CD14-positive monocyte (primary cell): ENCODE measurements around the gene PODN. TPM values are rescaled to one million over a fixed set of nuclear protein-coding genes. Genes with fewer than 3 reads are reported as not detected.

Experiments
- DNase-seq, 3 donors: peaks; one replicate each; pipeline ENCODE4 v3.0.0-alpha.2; 2011 to 2022
- H2AFZ ChIP-seq: 2 replicates; pipeline ENCODE4 v1.6.0; 2012; ENCODE audit warnings: mild to moderate bottlenecking, low read depth, low read length, inconsistent platforms; ENCODE audit not compliant: insufficient read depth, poor library complexity, severe bottlenecking
- H3K27ac ChIP-seq, 2 donors: 1 replicate in 1 of 2; 2 replicates in 1 of 2; pipeline ENCODE4 v1.5.1; 2012 to 2013; ENCODE audit warnings: low read length in 2 of 2, control low read depth in 1 of 2, inconsistent platforms in 1 of 2, low read depth in 1 of 2, mild to moderate bottlenecking in 1 of 2
- H3K27me3 ChIP-seq, 2 donors: one replicate each; pipeline versions ENCODE4 v1.6.0 to v1.6.1; 2011 to 2013; ENCODE audit warnings: low read length in 2 of 2; ENCODE audit not compliant: control insufficient read depth in 2 of 2, insufficient read depth in 2 of 2
- H3K36me3 ChIP-seq, 2 donors: replicated peaks in 1 of 2; 1 replicate in 1 of 2; 2 replicates in 1 of 2; pipeline versions ENCODE4 v1.5.1 to v1.6.1; 2012 to 2013; ENCODE audit warnings: low read length in 2 of 2, control low read depth in 1 of 2, inconsistent platforms in 1 of 2, mild to moderate bottlenecking in 1 of 2; ENCODE audit not compliant: insufficient read depth in 2 of 2, control insufficient read depth in 1 of 2
- H3K4me1 ChIP-seq, 2 donors: 1 replicate in 1 of 2; 2 replicates in 1 of 2; pipeline versions ENCODE4 v1.5.1 to v1.6.1; 2012 to 2013; ENCODE audit warnings: low read length in 2 of 2, control low read depth in 1 of 2, inconsistent platforms in 1 of 2, mild to moderate bottlenecking in 1 of 2, moderate library complexity in 1 of 2; ENCODE audit not compliant: insufficient read depth in 2 of 2, control insufficient read depth in 1 of 2
- H3K4me2 ChIP-seq: replicated peaks from 2 replicates; pipeline ENCODE3; 2012; ENCODE audit warnings: low read length, moderate library complexity, mild to moderate bottlenecking; ENCODE audit not compliant: poor library complexity, severe bottlenecking; ENCODE audit errors: extremely low read depth
- H3K4me3 ChIP-seq, 3 experiments: fragments of 200-600 bp in 1 of 3; sonication (generic) in 1 of 3; replicated peaks in 1 of 3; 1 replicate in 2 of 3; 2 replicates in 1 of 3; pipeline ENCODE4 v1.5.1; 2011 to 2013; ENCODE audit warnings: low read length in 3 of 3, mild to moderate bottlenecking in 3 of 3, control low read depth in 2 of 3, low read depth in 2 of 3, inconsistent platforms in 1 of 3, moderate library complexity in 1 of 3
- H3K79me2 ChIP-seq: 2 replicates; pipeline ENCODE4 v1.6.0; 2012; ENCODE audit warnings: mild to moderate bottlenecking, control low read depth, inconsistent platforms, low read length, moderate library complexity; ENCODE audit not compliant: insufficient read depth
- H3K9ac ChIP-seq: 2 replicates; pipeline ENCODE4 v1.6.0; 2017; ENCODE audit warnings: low read length, mild to moderate bottlenecking; ENCODE audit not compliant: insufficient read depth, poor library complexity, severe bottlenecking
- H3K9me3 ChIP-seq, 2 donors: replicated peaks in 1 of 2; 1 replicate in 1 of 2; 2 replicates in 1 of 2; pipeline versions ENCODE4 v1.5.1 to v1.6.1; 2012 to 2013; ENCODE audit warnings: low read length in 2 of 2, control low read depth in 1 of 2; ENCODE audit not compliant: control insufficient read depth in 1 of 2, insufficient read depth in 1 of 2
- H4K20me1 ChIP-seq: 2 replicates; pipeline ENCODE4 v1.6.0; 2012; ENCODE audit warnings: mild to moderate bottlenecking, low read length, control low read depth, moderate library complexity; ENCODE audit not compliant: insufficient read depth
- H3K27ac Mint-ChIP-seq, 7 donors: one replicate each; pipeline ENCODE4 v1.8.0; 2020; ENCODE audit warnings: mild to moderate bottlenecking in 7 of 7, mixed read lengths in 7 of 7, moderate library complexity in 6 of 7, inconsistent platforms in 2 of 7
- H3K27me3 Mint-ChIP-seq, 3 donors: one replicate each; pipeline ENCODE4 v1.8.0; 2021 to 2022; ENCODE audit warnings: low read depth in 3 of 3, mild to moderate bottlenecking in 3 of 3, mixed read lengths in 3 of 3, moderate library complexity in 3 of 3, inconsistent platforms in 1 of 3
- H3K36me3 Mint-ChIP-seq, 2 donors: one replicate each; pipeline ENCODE4 v1.8.0; 2020; ENCODE audit warnings: mixed read lengths in 2 of 2, inconsistent platforms in 1 of 2, mild to moderate bottlenecking in 1 of 2
- H3K4me1 Mint-ChIP-seq: one replicate; pipeline ENCODE4 v1.8.0; 2020; ENCODE audit warnings: mild to moderate bottlenecking, mixed read lengths
- H3K4me3 Mint-ChIP-seq, 2 donors: one replicate each; pipeline ENCODE4 v1.8.0; 2020; ENCODE audit warnings: mild to moderate bottlenecking in 2 of 2, mixed read lengths in 2 of 2, moderate library complexity in 1 of 2
- H3K9me3 Mint-ChIP-seq, 7 donors: one replicate each; pipeline ENCODE4 v1.8.0; 2020 to 2022; ENCODE audit warnings: mixed read lengths in 7 of 7, mild to moderate bottlenecking in 6 of 7, moderate library complexity in 6 of 7, inconsistent platforms in 2 of 7
- WGBS: methylation state at CpG from one replicate; pipeline ENCODE4 v1.1.5; 2013; ENCODE audit warnings: missing lambda C conversion rate; ENCODE audit not compliant: insufficient coverage; 5-methylcytosine and 5-hydroxymethylcytosine counted together
- intact Hi-C, 2 donors: fragments of 100-400 bp; cut with micrococcal nuclease; formaldehyde crosslinking; loops; one replicate each; pipeline versions ENCODE4 v1.15.0 to v1.15.1; 2023
- polyA plus RNA-seq, 3 donors: library from polyadenylated mRNA; depleted of rRNA in 1 of 3; unstranded in 2 of 3; stranded (reverse) in 1 of 3; fragments of 300-500 nt in 2 of 3; fragments of >200 nt in 1 of 3; fragmentation: Illumina TruSeq in 2 of 3; gene quantifications; 1 replicate in 2 of 3; 2 replicates in 1 of 3; pipeline ENCODE4 v1.2.3, GENCODE V29; 2012 to 2021
- TF ChIP-seq, protein P1 (sequence below): fragments of 200-600 bp; IDR thresholded peaks from one replicate; pipeline ENCODE4 v1.8.0; 2022; ENCODE audit warnings: antibody characterized with exemption, mild to moderate bottlenecking

PODN gene
- polyA plus RNA-seq, 3 donors = not detected

DNA sequence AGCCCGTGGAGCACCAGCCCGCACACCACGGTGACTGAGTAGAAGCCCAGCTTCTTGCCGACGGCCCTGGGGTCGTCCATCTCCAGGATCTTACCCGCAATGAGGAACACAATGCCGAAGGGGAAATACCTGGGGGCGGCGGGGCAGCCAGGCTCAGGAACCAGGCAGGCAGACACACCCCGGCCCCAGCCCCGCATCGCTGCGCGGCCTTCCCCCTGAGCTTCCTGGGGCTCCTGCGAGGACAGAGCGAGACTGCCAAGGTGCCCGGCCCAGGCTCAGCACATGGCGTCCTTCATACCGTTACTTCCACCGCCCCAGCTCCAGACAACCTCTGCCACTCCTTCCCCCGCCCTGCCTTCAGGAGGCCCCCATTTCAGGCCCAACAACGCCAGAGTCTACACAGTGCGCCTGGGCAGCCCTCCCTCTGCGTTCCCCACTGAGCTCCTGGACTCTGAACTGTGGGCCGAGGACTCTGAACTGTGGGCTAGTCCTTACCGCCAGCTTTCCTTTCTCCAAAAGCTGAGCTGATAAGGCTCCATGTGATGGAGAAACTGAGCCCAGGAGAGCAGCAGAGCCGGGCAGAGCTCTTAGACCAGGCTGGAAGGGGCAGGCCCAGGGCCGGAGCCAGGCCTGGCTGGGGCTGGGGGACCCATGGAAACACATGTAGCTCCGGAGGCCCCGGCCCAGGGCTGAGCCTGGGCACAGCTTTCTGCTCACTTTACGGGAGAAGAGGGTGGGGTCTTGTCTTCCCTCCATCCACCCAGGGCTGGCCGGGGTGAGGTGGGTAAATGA, 30.8 kb downstream of the PODN start:
- 84% methylated on average over 30 of the region's 33 CpGs for WGBS
- Histone ChIP-seq H3K9me3 (peaks cover 30 to 31% of the 10 kb centered on the region in 2 donors), H3K9ac (no peak overlapping the region), H3K4me3 (no peak overlapping the region), H3K27ac (no peak overlapping the region), H4K20me1 (no peaks in the 10 kb centered on the region), H3K79me2 (no peaks in the 10 kb centered on the region), H2AFZ (no peak overlapping the region), H3K4me1 (no peaks in the 10 kb centered on the region), H3K36me3 (no peaks in the 10 kb centered on the region), H3K4me2 (no peak overlapping the region), H3K27me3 (no peaks in the 10 kb centered on the region)
- Mint-ChIP-seq H3K4me1 (peaks cover 7% of the 10 kb centered on the region), H3K9me3 (peaks cover 0 to 3% (median 0%) of the 10 kb centered on the region in 7 donors), H3K4me3 (no peak overlapping the region), H3K27ac (no peak overlapping the region), H3K36me3 (no peaks in the 10 kb centered on the region), H3K27me3 (peaks cover 0 to 4% (median 0%) of the 10 kb centered on the region in 3 donors)
- TF ChIP-seq, protein P1, sequence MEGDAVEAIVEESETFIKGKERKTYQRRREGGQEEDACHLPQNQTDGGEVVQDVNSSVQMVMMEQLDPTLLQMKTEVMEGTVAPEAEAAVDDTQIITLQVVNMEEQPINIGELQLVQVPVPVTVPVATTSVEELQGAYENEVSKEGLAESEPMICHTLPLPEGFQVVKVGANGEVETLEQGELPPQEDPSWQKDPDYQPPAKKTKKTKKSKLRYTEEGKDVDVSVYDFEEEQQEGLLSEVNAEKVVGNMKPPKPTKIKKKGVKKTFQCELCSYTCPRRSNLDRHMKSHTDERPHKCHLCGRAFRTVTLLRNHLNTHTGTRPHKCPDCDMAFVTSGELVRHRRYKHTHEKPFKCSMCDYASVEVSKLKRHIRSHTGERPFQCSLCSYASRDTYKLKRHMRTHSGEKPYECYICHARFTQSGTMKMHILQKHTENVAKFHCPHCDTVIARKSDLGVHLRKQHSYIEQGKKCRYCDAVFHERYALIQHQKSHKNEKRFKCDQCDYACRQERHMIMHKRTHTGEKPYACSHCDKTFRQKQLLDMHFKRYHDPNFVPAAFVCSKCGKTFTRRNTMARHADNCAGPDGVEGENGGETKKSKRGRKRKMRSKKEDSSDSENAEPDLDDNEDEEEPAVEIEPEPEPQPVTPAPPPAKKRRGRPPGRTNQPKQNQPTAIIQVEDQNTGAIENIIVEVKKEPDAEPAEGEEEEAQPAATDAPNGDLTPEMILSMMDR = no peak
- DNase-seq = no peak
- intact Hi-C loops = no loop called here

DNA sequence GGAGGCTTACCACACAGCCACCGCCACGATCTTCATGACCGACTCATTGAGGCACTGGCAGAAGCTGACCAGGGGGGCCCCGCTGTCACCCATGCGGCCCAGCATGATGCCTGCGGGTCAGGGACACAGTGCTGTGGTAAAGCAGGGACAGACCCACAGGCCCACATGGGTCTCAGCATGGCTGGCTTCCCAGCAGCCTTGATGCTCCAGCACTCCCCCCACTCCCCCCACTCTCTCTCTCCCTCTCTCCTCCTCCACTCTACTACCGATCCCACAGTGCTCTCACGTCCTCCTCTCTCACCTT, 31.4 kb downstream of the PODN start:
- H3K27ac ChIP-seq = no peak overlapping the region
- Mint-ChIP-seq H3K9me3 (peaks cover 0 to 3% (median 0%) of the 10 kb centered on the region in 7 donors), H3K4me1 (peaks cover 7% of the 10 kb centered on the region), H3K27me3 (peaks cover 0 to 4% (median 0%) of the 10 kb centered on the region in 3 donors), H3K27ac (no peak overlapping the region), H3K4me3 (no peak overlapping the region), H3K36me3 (no peaks in the 10 kb centered on the region)
- H3K4me3 ChIP-seq = no peak overlapping the region
- intact Hi-C loops = no loop called here
- no peaks in the 10 kb centered on the region for H3K36me3 ChIP-seq
- no peak for DNase-seq
- no peaks in the 10 kb centered on the region for H3K79me2 ChIP-seq
- no peaks in the 10 kb centered on the region for H3K27me3 ChIP-seq
- 87% methylated on average over 8 of the region's 8 CpGs for WGBS
- no peak overlapping the region for H2AFZ ChIP-seq
- peaks cover 35 to 36% of the 10 kb centered on the region in 2 donors for H3K9me3 ChIP-seq
- TF ChIP-seq, protein P1 = no peak
- no peaks in the 10 kb centered on the region for H4K20me1 ChIP-seq
- no peak overlapping the region for H3K4me2 ChIP-seq
- H3K4me1 ChIP-seq = no peaks in the 10 kb centered on the region
- H3K9ac ChIP-seq = no peak overlapping the region
